NAMALWA (cell line): ENCODE measurements around the gene ZNF548.

Experiments
- DNase-seq: peaks from one replicate; pipeline ENCODE4 v3.0.0-alpha.2; 2015; ENCODE audit warnings: low spot score

ZNF548 gene

GRCh38 chr19:57398868-57399267 lies 9.2 kb downstream of the ZNF548 start:
- DNase-seq: no peak

- DNase-seq: no peak
These were observed 14.3 kb downstream of the ZNF548 start for GRCh38 chr19:57403737-57404563.

DNA sequence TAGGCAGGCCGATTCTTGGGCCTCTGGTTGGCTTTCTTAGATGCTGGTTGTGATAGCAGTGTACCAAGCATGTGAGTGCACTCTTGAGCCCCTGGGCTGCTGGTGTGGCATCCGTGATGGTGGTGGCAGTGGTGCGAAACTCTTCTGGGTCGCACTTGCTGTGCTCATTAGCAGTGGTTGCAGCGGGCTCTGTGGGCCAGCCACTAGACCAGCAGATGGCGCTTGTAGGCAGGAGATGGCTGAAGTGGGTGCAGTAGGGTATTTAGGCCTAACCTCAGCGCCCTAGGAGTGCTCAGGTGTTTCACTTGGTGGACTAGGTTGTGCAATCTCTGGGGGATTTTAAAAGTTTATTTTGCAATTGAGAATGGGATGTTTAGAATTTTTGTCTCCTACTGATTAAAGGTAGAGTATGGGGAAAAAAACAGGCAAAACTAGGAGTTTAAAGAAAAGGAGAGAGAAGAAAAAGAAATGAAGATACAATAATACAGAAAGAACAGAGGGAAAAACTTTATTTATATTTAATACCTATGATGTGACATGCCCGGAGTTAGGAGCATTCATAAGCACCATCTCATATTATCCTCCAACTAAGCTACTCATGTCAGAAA lies 17.0 kb downstream of the ZNF548 start:
- DNase-seq: peak; percentile 87

DNA sequence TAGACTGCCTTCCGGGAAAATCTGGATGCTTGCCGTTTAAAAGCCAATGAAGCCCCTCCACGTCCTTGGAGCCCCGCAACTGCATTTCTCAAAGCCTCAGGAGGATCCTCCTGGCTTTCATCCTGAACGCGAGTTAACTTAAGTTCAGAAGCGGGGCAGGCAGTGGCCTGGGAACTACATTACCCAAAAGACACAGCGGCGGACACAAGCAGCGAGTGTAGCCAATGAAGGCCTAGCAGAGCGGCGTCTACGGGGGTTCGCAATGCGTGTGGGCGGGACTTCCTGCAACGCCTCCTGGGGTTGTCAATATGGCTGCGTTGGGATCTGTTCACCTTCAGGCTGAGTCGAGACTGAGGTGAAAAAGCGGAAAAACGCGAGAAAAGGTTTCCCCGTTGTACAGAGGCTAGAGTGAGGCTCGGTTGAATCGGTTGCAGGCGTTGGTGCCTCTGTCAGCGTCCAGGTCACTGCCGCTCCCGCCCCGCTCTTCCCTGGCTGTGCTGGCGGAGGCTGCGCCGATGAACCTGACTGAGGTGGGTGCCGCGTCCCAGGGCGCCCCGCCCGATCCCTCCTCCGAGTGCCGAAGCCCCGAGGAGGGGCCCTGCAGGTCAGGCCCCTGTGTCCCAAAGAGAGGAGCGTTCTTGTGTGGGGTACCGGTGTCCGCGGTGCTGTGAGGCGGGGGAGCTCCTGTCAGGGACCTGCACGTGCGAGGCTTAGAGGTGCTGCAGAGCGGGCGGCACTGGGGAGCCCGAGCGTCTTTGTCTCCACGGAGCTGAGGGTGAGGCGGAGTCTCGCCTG lies 21.4 kb downstream of the ZNF548 start, which contains the start of gene ZNF17:
TSS of gene ZNF17 (plus strand) at position 285 of the 795 bp plus-strand sequence. CDS start 2,455 bp downstream, outside the sequence.
- peak; percentile 97 for DNase-seq

- DNase-seq: no peak
These were observed 29.8 kb downstream of the ZNF548 start for GRCh38 chr19:57419439-57419838.

- DNase-seq: no peak
These were observed 31.4 kb downstream of the ZNF548 start for GRCh38 chr19:57421037-57421436.

DNA sequence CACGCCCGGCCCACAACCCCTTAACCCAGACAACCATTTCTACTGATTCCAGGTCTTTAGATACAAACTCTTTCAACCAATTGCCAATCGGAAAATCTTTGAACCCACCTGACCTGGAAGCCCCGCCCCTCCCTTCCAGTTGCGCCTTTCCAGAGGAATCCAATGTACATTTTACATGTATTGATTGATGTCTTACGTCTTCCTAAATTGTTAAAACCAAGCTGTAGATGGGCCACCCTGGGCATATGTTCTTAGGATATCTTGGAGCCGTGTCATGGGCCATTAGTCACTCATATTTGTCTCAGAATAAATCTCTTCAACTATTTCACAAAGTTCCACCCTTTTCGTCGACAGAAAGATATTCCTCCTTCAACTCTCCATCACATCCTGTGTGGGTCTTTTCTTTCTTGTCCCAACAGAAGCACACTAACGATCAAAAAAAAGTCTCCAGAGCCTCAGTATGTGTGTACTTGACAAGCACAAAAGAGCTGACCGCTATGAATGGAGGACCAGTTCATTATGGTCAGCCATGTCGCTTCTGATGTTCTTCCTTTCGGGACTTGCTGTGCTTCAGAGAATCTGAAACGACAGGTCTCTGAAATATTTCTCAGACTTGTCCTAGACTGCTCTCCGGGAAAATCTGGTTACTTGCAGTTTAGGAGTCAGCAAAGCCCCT lies 44.9 kb downstream of the ZNF548 start:
- no peak for DNase-seq

- DNase-seq: peak; percentile 99
These were observed 45.7 kb downstream of the ZNF548 start, which contains the start of gene ZNF749 for GRCh38 chr19:57435062-57435978. TSS of gene ZNF749 (plus strand) at chr19:57435325. CDS start at chr19:57435579, 254 bp downstream.

DNA sequence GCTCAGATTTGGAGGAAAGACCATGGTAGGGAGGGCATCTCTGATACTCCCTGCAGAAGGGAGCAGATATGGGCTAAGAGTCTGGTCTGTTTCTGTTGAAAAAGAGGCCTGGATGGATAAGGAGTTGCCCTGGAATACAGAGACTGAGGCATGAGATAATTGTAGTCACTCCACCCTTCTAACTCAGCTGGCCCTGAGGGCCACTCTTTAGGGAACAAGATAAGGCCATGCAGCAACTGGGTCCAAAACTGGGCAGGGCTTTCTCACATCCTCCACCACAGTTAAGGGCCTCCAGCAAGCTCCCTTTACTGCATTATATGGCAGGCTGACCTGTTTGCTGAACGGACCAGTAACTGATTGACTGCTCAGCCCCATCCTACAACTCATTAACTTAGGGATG lies 46.8 kb downstream of the ZNF548 start:
- no peak for DNase-seq

- DNase-seq: no peak
These were observed 48.3 kb downstream of the ZNF548 start for GRCh38 chr19:57437931-57438330.

DNA sequence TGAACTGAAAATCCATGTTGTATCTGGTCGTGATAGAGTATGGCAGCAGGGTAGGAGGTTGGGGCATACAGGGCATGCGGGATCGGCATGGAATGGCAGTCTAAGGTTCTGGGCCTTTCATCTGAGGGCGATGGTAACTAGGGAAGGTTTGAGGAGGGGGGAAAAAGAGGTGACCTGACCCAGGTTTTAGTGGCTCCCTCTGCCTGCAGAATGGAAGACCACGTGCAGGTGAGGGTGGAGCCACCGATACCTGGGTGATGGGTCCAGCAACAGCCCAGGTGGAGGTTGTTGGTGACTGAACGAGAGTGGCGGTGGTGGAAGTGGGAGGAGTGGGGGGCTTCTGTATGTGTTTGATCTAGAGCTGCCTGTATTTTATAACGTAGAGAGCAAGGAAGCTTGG lies 49.3 kb downstream of the ZNF548 start:
- no peak for DNase-seq

DNA sequence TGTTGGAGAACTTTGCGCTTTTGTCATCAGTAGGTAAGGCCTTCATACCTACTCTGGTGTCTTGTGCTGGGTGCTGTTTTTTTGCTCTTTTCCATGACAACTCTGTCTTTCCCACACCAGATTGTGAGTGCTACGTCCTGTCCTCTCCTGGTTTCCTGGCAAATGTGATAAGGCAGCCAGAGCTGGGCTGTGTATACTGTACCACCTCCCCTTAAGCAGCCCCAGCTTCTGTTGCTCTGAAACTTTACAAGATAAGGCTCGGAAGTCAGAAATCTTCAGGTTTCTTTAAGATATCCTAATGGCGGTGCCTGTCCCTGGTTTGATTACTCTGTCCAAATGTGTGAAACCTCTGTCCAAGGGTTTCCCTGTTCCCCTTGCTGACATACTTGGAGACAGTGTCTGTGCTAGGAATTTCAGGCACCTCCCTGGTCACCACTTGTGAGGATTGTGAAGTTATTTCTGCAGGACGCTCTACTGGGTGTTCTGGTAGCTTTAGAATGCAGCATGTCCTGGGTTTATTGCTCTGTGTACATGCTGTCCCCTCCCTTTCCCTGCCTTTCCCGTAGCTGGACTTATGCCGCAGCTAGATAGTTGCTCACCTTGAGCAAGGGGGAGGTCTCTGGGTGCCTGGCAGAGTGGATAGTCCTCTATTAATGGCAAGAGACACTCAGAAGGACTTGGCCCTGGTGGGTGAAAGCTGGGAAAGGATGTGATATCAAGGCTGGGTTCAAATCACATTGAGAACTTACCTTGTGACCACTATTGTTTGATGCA lies 52.5 kb downstream of the ZNF548 start:
- no peak for DNase-seq

DNA sequence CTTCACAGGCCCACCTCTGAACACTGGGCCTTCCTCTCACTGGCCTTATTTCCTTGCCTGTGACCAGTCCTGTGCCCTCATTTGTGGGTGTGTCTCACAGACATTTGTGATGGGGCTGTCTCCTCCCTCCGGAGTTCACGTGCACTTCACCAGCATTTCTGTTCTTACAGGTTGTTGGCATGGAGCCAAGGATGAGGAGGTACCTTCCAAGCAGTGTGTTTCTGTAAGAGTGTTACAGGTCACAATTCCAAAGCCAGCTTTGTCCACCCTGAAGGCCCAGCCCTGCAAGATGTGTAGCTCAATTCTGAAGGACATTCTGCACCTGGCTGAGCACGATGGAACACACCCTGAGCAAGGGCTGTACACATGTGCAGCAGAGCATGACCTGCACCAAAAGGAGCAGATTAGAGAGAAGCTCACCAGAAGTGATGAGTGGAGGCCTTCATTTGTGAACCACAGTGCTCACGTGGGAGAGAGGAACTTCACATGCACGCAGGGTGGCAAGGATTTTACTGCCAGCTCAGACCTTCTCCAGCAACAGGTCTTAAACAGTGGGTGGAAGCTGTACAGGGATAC lies 53.6 kb downstream of the ZNF548 start:
- DNase-seq: peak; percentile 19

DNA sequence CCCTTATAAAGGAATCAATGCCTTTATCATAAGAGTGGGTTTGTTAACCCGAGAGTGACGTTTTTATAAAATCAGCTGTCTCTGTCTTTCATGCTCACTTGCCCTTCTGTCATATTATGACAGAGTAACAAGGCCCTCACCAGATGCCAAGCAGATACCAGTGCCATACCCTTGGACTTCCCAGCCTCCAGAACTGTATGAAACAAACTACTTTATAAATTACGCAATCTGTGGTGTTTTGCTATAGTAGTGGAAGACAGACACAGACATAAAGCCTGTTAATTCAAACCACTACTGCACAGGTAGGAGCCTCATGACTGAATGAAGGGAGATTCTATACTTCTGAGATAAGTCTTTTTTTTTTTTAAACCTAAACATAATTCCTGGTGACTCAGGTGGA lies 62.7 kb downstream of the ZNF548 start:
- no peak for DNase-seq
